Esophagus squamous epithelium (tissue), 5 donors: ENCODE results near the gene SPDYE6. TPM values are rescaled to one million over a fixed set of nuclear protein-coding genes. Genes with fewer than 3 reads are reported as not detected.

ENCODE experiments used
- DNase-seq: peaks from one replicate; lab custom pipeline; 2025; lab: John Stamatoyannopoulos, UW
- H3K27ac ChIP-seq, 4 donors: fragments of 200-600 bp; sonication (generic); one replicate each; pipeline ENCODE4 v1.5.1; 2016 to 2019; ENCODE audit warnings: mild to moderate bottlenecking in 1 of 4
- H3K27me3 ChIP-seq, 4 donors: fragments of 200-600 bp; sonication (generic); 1 replicate in 3 of 4; 2 replicates in 1 of 4; pipeline versions ENCODE4 v1.5.1 to v1.6.0; 2017 to 2021; ENCODE audit warnings: antibody characterized with exemption in 1 of 4
- H3K36me3 ChIP-seq, 3 donors: fragments of 200-600 bp; sonication (generic); one replicate each; pipeline ENCODE4 v1.5.1; 2016 to 2019
- H3K4me1 ChIP-seq, 3 donors: fragments of 200-600 bp; sonication (generic); one replicate each; pipeline ENCODE4 v1.5.1; 2017 to 2019
- H3K4me3 ChIP-seq, 4 donors: fragments of 200-600 bp; sonication (generic); 1 replicate in 3 of 4; 2 replicates in 1 of 4; pipeline ENCODE4 v1.5.1; 2016 to 2019; ENCODE audit warnings: mild to moderate bottlenecking in 2 of 4, moderate library complexity in 1 of 4
- H3K9me3 ChIP-seq, 3 donors: fragments of 200-600 bp; sonication (generic); one replicate each; pipeline ENCODE4 v1.5.1; 2016 to 2019
- CTCF ChIP-seq, 6 experiments: fragments of 450-650 bp in 4 of 6; fragments of 200-600 bp in 2 of 6; sonication (generic) in 2 of 6; IDR thresholded peaks; one replicate each; pipeline ENCODE4 v1.5.1; 2016 to 2019; ENCODE audit warnings: antibody characterized with exemption in 6 of 6, mild to moderate bottlenecking in 4 of 6, moderate library complexity in 4 of 6
- POLR2A ChIP-seq, 4 donors: fragments of 450-650 bp; IDR thresholded peaks; one replicate each; pipeline ENCODE4 v1.6.1; 2017; ENCODE audit warnings: antibody characterized with exemption in 4 of 4, mild to moderate bottlenecking in 4 of 4, moderate library complexity in 3 of 4
- WGBS, 2 donors: methylation state at CpG; one replicate each; pipeline ENCODE4 v1.1.5; 2018; 5-methylcytosine and 5-hydroxymethylcytosine counted together
- intact Hi-C: fragments of 100-400 bp; cut with DNase I; formaldehyde crosslinking; loops from one replicate; pipeline ENCODE4 v1.15.0; 2022
- total RNA-seq, 4 donors: library from RNA; depleted of rRNA; stranded (reverse); fragments of >200 nt; gene quantifications; one replicate each; pipeline ENCODE4 v1.1.0, GENCODE V29; 2016
- donor health status: DM: yes; HTN: yes; CAD: no.

SPDYE6 gene
- total RNA-seq, 4 donors from 2014 or later = not detected

- Histone ChIP-seq H3K27me3 (peaks cover 0 to 33% (median 0%) of the 10 kb centered on the region in 4 donors), H3K27ac (no peak overlapping the region), H3K36me3 (no peaks in the 10 kb centered on the region), H3K4me3 (no peak overlapping the region), H3K4me1 (peaks cover 0 to 29% (median 7%) of the 10 kb centered on the region in 3 donors), H3K9me3 (no peaks in the 10 kb centered on the region)
- whole genome bisulfite sequencing, 2 donors = 41 to 63% methylated on average over 5 to 6 of the region's 8 CpGs
- DNase-seq = no peak
- intact Hi-C loops = no loop called here
- TF ChIP-seq POLR2A (IDR thresholded peaks at IDR 0.05) = no peak
- no peak for TF ChIP-seq CTCF (IDR thresholded peaks at IDR 0.05)
Observed at GRCh38 chr7:102322202-102322715, 34.0 kb downstream of the SPDYE6 start.

GRCh38 chr7:102321351-102322201 lies 34.7 kb downstream of the SPDYE6 start:
- intact Hi-C loops = no loop called here
- Histone ChIP-seq H3K27ac (peak overlapping the region in 3 of 4 donors; percentile 26 to 46 (median 30)), H3K4me1 (peaks cover 0 to 29% (median 7%) of the 10 kb centered on the region in 3 donors), H3K27me3 (peaks cover 0 to 29% (median 0%) of the 10 kb centered on the region in 4 donors), H3K4me3 (peak overlapping the region in 2 of 4 donors; percentile 10 to 46), H3K36me3 (no peaks in the 10 kb centered on the region), H3K9me3 (no peaks in the 10 kb centered on the region)
- TF ChIP-seq POLR2A (IDR thresholded peaks at IDR 0.05) (no peak), CTCF (IDR thresholded peaks at IDR 0.05) (peak in 1 of 6 experiments; percentile 16)
- DNase-seq = no peak
- WGBS, 2 donors = 61 to 74% methylated on average over 10 of the region's 73 CpGs

- Histone ChIP-seq H3K4me1 (peaks cover 0 to 29% (median 7%) of the 10 kb centered on the region in 3 donors), H3K27ac (no peak overlapping the region), H3K9me3 (no peaks in the 10 kb centered on the region), H3K36me3 (no peaks in the 10 kb centered on the region), H3K27me3 (peaks cover 0 to 27% (median 0%) of the 10 kb centered on the region in 4 donors), H3K4me3 (peak overlapping the region in 2 of 4 donors; percentile 10 to 46)
- intact Hi-C loops = no loop called here
- DNase-seq = no peak
- no peak for TF ChIP-seq CTCF (IDR thresholded peaks at IDR 0.05)
- no peak for TF ChIP-seq POLR2A (IDR thresholded peaks at IDR 0.05)
- 91 to 97% methylated on average over 15 to 21 of the region's 37 CpGs for whole genome bisulfite sequencing, 2 donors
Observed at GRCh38 chr7:102320601-102321350, 35.5 kb downstream of the SPDYE6 start.

- Histone ChIP-seq H3K4me1 (peaks cover 0 to 29% (median 7%) of the 10 kb centered on the region in 3 donors), H3K36me3 (peaks cover 0 to under 1% (median 0%) of the 10 kb centered on the region in 3 donors), H3K4me3 (no peak overlapping the region), H3K27ac (peak overlapping the region in 1 of 4 donors; percentile 13), H3K9me3 (no peaks in the 10 kb centered on the region), H3K27me3 (peaks cover 0 to 27% (median 0%) of the 10 kb centered on the region in 4 donors)
- WGBS, 2 donors = 100% methylated on average over 1 to 2 of the region's 14 CpGs
- intact Hi-C loops = no loop called here
- no peak for DNase-seq
- no peak for TF ChIP-seq POLR2A (IDR thresholded peaks at IDR 0.05)
- no peak for TF ChIP-seq CTCF (IDR thresholded peaks at IDR 0.05)
Observed at GRCh38 chr7:102320181-102320580, 36.1 kb downstream of the SPDYE6 start.
